ENCODE data around the gene SPG7.

DNA sequence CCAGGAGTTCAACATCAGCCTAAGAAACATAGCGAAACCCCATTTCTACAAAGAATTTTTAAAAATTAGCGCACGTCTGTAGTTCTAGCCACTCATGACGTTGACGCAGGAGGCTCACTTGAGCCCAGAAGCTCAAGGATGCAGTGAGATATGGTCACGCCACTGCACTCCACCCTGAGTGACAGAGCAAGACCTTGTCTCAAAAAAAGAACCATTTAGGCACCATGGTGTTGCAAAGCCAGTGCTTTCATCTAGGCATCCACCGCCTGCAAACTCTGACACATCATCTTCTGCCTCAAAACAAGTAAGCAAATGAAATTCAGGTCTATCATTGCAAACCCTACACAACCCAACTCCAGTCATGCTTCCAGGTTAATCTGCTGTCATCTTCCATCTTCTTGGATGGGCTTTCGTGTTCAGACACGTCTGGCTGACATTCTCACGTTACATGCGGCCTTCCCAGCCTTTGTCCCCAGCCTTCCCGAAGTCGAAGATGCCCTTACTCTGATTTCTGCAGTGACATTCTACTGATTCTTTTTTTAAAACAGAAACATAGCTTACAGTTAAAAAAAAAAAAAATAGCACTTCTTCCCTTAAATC lies 26.7 kb upstream of the SPG7 start:
- TF ChIP-seq, protein P1, sequence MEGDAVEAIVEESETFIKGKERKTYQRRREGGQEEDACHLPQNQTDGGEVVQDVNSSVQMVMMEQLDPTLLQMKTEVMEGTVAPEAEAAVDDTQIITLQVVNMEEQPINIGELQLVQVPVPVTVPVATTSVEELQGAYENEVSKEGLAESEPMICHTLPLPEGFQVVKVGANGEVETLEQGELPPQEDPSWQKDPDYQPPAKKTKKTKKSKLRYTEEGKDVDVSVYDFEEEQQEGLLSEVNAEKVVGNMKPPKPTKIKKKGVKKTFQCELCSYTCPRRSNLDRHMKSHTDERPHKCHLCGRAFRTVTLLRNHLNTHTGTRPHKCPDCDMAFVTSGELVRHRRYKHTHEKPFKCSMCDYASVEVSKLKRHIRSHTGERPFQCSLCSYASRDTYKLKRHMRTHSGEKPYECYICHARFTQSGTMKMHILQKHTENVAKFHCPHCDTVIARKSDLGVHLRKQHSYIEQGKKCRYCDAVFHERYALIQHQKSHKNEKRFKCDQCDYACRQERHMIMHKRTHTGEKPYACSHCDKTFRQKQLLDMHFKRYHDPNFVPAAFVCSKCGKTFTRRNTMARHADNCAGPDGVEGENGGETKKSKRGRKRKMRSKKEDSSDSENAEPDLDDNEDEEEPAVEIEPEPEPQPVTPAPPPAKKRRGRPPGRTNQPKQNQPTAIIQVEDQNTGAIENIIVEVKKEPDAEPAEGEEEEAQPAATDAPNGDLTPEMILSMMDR (IDR thresholded peaks at IDR 0.05): no peak
- no peak for TF ChIP-seq POLR2A (IDR thresholded peaks at IDR 0.05)
